Measurements from ENCODE around the gene NUDT3.
A peak's percentile ranks its signal among the peaks of the same experiment; 100 is the strongest.
"Not testable (repeated sequence)": the region's sequence is repeated elsewhere in the genome, so short reads cannot be mapped to it uniquely, and the experiment has no call there.

Gene NUDT3

DNA sequence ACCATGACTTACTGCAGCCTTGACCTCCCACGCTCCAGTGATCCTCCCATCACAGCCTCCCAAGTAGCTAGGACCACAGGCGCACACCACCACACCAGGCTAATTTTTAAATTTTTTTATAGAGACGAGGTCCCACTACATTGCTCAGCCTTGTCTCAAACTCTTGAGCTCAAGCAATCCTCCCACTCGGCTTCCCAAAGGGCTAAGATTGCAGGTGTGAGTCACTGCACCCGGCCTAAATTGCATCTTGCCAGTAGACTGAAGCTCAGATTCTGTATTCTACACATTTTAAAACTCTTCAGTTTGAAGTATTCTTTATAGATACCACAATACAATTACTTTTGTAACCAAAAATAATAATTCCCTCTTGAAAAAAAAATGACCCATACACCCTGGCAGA, 11.4 kb downstream of the NUDT3 start:
- H4K20me1 ChIP-seq, result peaks cover 83 to 100% (median 100%) of the 10 kb centered on the region in 11 experiments
- TF ChIP-seq Cebpa-rat (IDR thresholded peaks at IDR 0.05), result no peak

DNA sequence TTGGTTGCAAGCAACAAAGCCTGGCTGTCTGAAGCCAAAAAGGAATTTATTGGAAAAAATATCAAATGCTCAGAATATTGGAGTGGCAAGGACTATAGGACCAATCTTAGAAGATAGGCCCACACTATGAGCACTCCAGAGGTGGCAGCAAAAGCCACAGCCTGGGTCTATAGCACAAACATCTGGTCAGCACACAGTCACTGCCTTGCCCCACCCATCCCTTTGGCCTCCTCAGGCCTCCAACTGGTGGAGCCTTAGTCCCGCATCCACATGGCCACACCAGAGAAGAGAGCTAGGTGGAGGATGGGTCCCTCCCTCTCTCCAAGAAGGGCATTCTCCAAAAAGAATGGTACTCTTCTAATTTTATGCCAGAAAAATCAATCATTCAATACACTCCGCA, 14.0 kb downstream of the NUDT3 start:
- H3K27ac ChIP-seq, result no peak overlapping the region
- peaks cover 63 to 100% (median 98%) of the 10 kb centered on the region in 11 experiments for H4K20me1 ChIP-seq

More for the DNA sequence above, 11.4 kb downstream of the NUDT3 start:
- Histone ChIP-seq H3K27ac (no peak overlapping the region), H3K36me3 (peaks cover 16 to 76% (median 56%) of the 10 kb centered on the region in 11 experiments; a peak in 21 of 22 replicates), H3K4me1 (peaks cover 34 to 94% (median 60%) of the 10 kb centered on the region in 10 experiments), H3K4me2 (peak overlapping the region in 4 of 11 experiments; percentile 12 to 66 (median 48); a peak in 9 of 22 replicates), H3K27me3 (no peaks in the 10 kb centered on the region), H3K4me3 (no peak overlapping the region), H3K9me3 (replicated peaks in 1 of 11) (peaks cover 0 to 3% (median 0%) of the 10 kb centered on the region in 11 experiments; a peak in 2 of 22 replicates), H3K9ac (no peak overlapping the region)

DNA sequence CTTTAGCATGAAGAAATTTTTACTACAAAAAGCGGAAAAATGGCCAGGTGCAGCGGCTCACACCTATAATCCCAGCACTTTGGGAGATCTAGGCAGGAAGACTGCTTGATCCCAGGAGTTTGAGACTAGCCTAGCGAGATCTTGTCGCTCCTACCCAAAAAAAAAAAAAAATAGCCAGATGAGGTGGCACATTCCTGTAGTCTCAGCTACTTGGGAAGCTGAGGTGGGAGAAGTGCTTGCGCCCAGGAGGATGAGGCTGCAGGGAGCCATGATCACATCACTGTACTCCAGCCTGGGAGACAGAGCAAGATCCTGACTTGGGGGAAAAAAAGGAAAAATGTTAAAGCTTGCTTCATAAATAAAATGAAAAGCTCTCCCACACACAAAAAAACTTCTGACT, 14.5 kb downstream of the NUDT3 start:
- Histone ChIP-seq H3K9ac (no peak overlapping the region), H3K4me1 (peaks cover 18 to 94% (median 59%) of the 10 kb centered on the region in 10 experiments), H3K27me3 (no peaks in the 10 kb centered on the region), H3K27ac (no peak overlapping the region), H3K9me3 (replicated peaks in 1 of 11) (peaks cover 0 to 3% (median 0%) of the 10 kb centered on the region in 11 experiments; a peak in 2 of 22 replicates), H3K4me2 (peak overlapping the region in 3 of 11 experiments; percentile 29 to 69 (median 57); a peak in 5 of 22 replicates), H3K36me3 (peaks cover 16 to 75% (median 58%) of the 10 kb centered on the region in 11 experiments; a peak in 21 of 22 replicates), H4K20me1 (peaks cover 58 to 100% (median 98%) of the 10 kb centered on the region in 11 experiments), H3K4me3 (no peak overlapping the region)
- no peak for TF ChIP-seq Cebpa-rat (IDR thresholded peaks at IDR 0.05)

More for the DNA sequence above, 14.0 kb downstream of the NUDT3 start:
- H3K4me2 ChIP-seq, result peak overlapping the region in 3 of 11 experiments; percentile 29 to 69 (median 57); a peak in 6 of 22 replicates
- peaks cover 16 to 72% (median 54%) of the 10 kb centered on the region in 11 experiments; a peak in 21 of 22 replicates for H3K36me3 ChIP-seq
- no peaks in the 10 kb centered on the region for H3K27me3 ChIP-seq
- no peak for TF ChIP-seq Cebpa-rat (IDR thresholded peaks at IDR 0.05)
- no peak overlapping the region for H3K9ac ChIP-seq
- peaks cover 0 to 3% (median 0%) of the 10 kb centered on the region in 11 experiments; a peak in 2 of 22 replicates for H3K9me3 ChIP-seq (replicated peaks in 1 of 11)
- no peak overlapping the region for H3K4me3 ChIP-seq
- H3K4me1 ChIP-seq, result peaks cover 23 to 94% (median 59%) of the 10 kb centered on the region in 10 experiments

DNA sequence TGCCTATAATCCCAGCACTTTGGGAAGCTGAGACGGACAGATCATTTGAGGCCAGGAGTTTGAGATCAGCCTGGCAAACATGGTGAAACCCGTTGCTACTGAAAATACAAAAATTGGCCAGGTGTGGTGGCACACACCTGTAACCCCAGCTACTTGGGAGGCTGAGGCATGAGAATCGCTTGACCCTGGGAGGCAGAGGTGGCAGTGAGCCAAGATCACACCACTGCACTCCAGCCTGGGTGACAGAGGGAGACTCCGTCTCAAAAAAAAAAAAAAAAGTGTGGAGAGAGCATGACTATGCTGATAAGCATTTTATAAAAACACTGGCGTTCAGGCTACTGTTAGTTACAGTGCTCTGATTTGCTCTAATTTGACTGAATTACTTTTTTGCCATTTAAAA, 14.9 kb downstream of the NUDT3 start:
- Histone ChIP-seq H3K4me1 (peaks cover 14 to 94% (median 59%) of the 10 kb centered on the region in 10 experiments), H4K20me1 (peaks cover 54 to 100% (median 98%) of the 10 kb centered on the region in 11 experiments), H3K36me3 (peaks cover 16 to 75% (median 59%) of the 10 kb centered on the region in 11 experiments; a peak in 21 of 22 replicates), H3K4me2 (peak overlapping the region in 3 of 11 experiments; percentile 29 to 69 (median 57); a peak in 4 of 22 replicates)
- not testable (repeated sequence) for H3K4me3 ChIP-seq; H3K27me3 ChIP-seq; H3K9ac ChIP-seq; H3K27ac ChIP-seq; H3K9me3 ChIP-seq (replicated peaks in 1 of 11)

DNA sequence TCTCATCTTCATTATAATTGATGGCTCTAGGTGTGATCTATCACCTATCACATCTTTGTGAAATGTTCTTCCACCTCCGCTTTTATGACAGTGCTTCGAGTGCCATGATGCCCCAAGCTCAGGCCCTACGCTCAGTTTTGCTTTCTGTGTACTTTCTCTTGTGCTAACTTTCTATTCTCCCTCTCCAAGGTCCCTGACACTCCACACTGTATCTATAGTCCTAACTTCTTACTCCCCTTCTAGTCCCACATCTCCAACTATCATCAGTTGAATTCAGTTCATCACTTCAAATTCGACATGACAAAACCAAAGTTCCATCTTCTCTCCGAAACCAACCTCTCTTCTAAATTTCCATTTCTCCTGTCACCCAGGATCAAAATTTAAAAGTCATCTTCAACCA, 16.6 kb downstream of the NUDT3 start:
- peaks cover 0 to 9% (median 0%) of the 10 kb centered on the region in 11 experiments; a peak in 3 of 22 replicates for H3K9me3 ChIP-seq (replicated peaks in 1 of 11)
- H3K9ac ChIP-seq, result no peak overlapping the region
- H3K4me2 ChIP-seq, result peak overlapping the region in 4 of 11 experiments; percentile 67 to 88 (median 86); a peak in 8 of 22 replicates
- peaks cover 44 to 100% (median 92%) of the 10 kb centered on the region in 11 experiments for H4K20me1 ChIP-seq
- peak overlapping the region in 9 of 11 experiments; percentile 68 to 87 (median 81); a peak in 14 of 22 replicates for H3K27ac ChIP-seq
- no peaks in the 10 kb centered on the region for H3K27me3 ChIP-seq
- H3K36me3 ChIP-seq, result peaks cover 16 to 75% (median 53%) of the 10 kb centered on the region in 11 experiments; a peak in 21 of 22 replicates
- peaks cover 13 to 90% (median 52%) of the 10 kb centered on the region in 10 experiments for H3K4me1 ChIP-seq
- TF ChIP-seq Cebpa-rat (IDR thresholded peaks at IDR 0.05), result no peak
- H3K4me3 ChIP-seq, result no peak overlapping the region

DNA sequence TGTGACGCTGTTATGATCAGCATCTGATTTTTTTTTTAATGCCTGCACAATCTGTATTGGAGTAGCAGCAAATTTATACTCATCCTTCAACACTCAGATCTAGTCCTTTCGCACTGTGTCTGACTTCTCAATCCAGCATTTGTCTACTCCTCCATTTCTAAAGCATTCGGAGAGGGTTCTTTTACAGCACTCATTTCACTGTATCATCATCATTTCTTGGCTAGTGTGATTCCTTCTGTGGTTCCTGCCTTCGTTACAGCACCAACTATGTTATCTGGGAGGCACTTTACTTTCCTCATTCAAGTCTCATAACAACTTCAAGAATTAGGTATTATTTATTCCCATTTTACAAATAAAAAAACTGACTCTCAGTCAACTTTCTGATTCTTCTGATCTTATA, 18.0 kb downstream of the NUDT3 start:
- Histone ChIP-seq H3K36me3 (peaks cover 8 to 75% (median 53%) of the 10 kb centered on the region in 11 experiments; a peak in 21 of 22 replicates), H4K20me1 (peaks cover 44 to 100% (median 91%) of the 10 kb centered on the region in 11 experiments; a peak in 20 of 22 replicates), H3K9ac (peak overlapping the region; percentile 30 to 77 (median 59); a peak in 18 of 22 replicates), H3K9me3 (replicated peaks in 1 of 11) (peaks cover 0 to 9% (median 0%) of the 10 kb centered on the region in 11 experiments; a peak in 3 of 22 replicates), H3K4me2 (peak overlapping the region in 10 of 11 experiments; percentile 3 to 90 (median 69); a peak in 18 of 22 replicates), H3K27me3 (no peaks in the 10 kb centered on the region), H3K4me1 (peaks cover 21 to 93% (median 60%) of the 10 kb centered on the region in 10 experiments), H3K4me3 (no peak overlapping the region; a peak in 1 of 20 replicates), H3K27ac (peak overlapping the region; percentile 68 to 87 (median 79))
- no peak for TF ChIP-seq Cebpa-rat (IDR thresholded peaks at IDR 0.05)

DNA sequence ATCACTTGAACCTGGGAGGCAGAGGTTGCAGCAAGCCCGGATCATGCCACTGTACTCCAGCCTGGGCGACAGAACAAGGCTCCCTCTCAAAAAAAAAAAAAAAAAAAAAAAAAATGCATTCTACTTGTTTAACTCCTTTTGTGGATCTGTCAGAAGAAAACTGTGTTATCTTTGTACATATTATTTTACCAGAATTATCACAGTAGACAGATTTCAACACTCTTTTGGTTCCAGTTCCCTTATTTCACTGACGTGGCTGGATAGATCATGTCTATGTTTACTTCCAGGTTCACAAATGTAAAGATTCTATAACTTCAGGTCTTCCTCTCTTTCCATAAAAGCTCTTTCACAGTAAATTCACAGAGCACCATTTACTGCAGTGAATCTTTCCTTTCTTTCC, 18.4 kb downstream of the NUDT3 start:
- peaks cover 40 to 100% (median 91%) of the 10 kb centered on the region in 11 experiments; a peak in 20 of 22 replicates for H4K20me1 ChIP-seq
- TF ChIP-seq Cebpa-rat (IDR thresholded peaks at IDR 0.05), result peak in 1 of 11 experiments; percentile 27; a peak in 1 of 22 replicates

DNA sequence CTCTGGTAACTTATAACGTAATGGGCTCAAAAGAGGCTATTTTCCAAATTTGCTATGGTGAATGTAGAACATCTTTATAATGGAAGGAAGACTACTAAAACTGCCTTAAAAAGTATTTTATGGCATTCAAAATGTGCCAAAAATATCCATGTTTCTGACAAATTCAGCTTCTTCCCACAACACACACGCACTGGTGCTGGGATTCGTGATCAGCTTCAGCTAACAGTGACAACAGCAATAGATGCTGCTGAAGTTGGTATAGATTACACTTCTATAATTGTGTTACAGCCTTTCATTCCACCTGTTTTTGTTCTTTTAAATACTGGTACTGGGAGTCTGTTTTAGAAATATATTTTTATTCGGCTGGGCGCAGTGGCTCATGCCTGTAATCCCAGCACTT, 19.0 kb downstream of the NUDT3 start:
- H4K20me1 ChIP-seq, result peaks cover 39 to 100% (median 91%) of the 10 kb centered on the region in 11 experiments; a peak in 20 of 22 replicates
- peaks cover 21 to 95% (median 66%) of the 10 kb centered on the region in 10 experiments for H3K4me1 ChIP-seq
- peak overlapping the region in 8 of 11 experiments; percentile 35 to 77 (median 63); a peak in 14 of 22 replicates for H3K9ac ChIP-seq
- H3K36me3 ChIP-seq, result peaks cover 2 to 75% (median 48%) of the 10 kb centered on the region in 11 experiments; a peak in 19 of 22 replicates
- H3K4me2 ChIP-seq, result peak overlapping the region in 10 of 11 experiments; percentile 3 to 90 (median 69); a peak in 16 of 22 replicates
- H3K4me3 ChIP-seq, result peak overlapping the region in 1 of 10 experiments; percentile 30; a peak in 2 of 20 replicates
- TF ChIP-seq Cebpa-rat (IDR thresholded peaks at IDR 0.05), result no peak
- peaks cover 0 to 9% (median 0%) of the 10 kb centered on the region in 11 experiments; a peak in 3 of 22 replicates for H3K9me3 ChIP-seq (replicated peaks in 1 of 11)
- no peaks in the 10 kb centered on the region for H3K27me3 ChIP-seq
- peak overlapping the region; percentile 40 to 87 (median 79); a peak in 20 of 22 replicates for H3K27ac ChIP-seq

More for the DNA sequence above, 18.4 kb downstream of the NUDT3 start:
- peaks cover 4 to 75% (median 49%) of the 10 kb centered on the region in 11 experiments; a peak in 19 of 22 replicates for H3K36me3 ChIP-seq
- peaks cover 0 to 9% (median 0%) of the 10 kb centered on the region in 11 experiments; a peak in 3 of 22 replicates for H3K9me3 ChIP-seq (replicated peaks in 1 of 11)
- peak overlapping the region in 10 of 11 experiments; percentile 3 to 90 (median 69); a peak in 18 of 22 replicates for H3K4me2 ChIP-seq
- peak overlapping the region; percentile 68 to 87 (median 79); a peak in 21 of 22 replicates for H3K27ac ChIP-seq
- H3K9ac ChIP-seq, result peak overlapping the region; percentile 30 to 77 (median 60); a peak in 18 of 22 replicates
- peak overlapping the region in 1 of 10 experiments; percentile 30; a peak in 3 of 20 replicates for H3K4me3 ChIP-seq
- H3K4me1 ChIP-seq, result peaks cover 21 to 95% (median 63%) of the 10 kb centered on the region in 10 experiments
- no peaks in the 10 kb centered on the region for H3K27me3 ChIP-seq

DNA sequence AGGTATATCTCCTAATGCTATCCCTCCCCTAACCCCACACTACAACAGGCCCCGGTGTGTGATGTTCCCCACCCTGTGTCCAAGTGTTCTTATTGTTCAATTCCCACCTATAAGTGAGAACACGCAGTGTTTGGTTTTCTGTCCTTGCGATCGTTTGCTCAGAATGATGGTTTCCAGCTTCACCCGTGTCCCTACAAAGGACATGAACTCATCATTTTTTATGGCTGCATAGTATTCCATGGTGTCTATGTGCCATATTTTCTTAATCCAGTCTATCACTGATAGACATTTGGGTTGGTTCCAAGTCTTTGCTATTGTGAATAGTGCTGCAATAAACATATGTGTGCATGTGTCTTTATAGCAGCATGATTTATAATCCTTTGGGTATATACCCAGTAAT, 20.6 kb downstream of the NUDT3 start:
- Histone ChIP-seq H4K20me1 (peaks cover 42 to 100% (median 91%) of the 10 kb centered on the region in 11 experiments; a peak in 20 of 22 replicates), H3K4me2 (peak overlapping the region in 1 of 11 experiments; percentile 89; a peak in 1 of 22 replicates), H3K4me1 (peaks cover 24 to 95% (median 69%) of the 10 kb centered on the region in 10 experiments), H3K36me3 (peaks cover 5 to 74% (median 43%) of the 10 kb centered on the region in 11 experiments; a peak in 17 of 22 replicates)
- not testable (repeated sequence) for H3K27ac ChIP-seq; H3K9me3 ChIP-seq (replicated peaks in 1 of 11); H3K27me3 ChIP-seq; H3K4me3 ChIP-seq; H3K9ac ChIP-seq
